Cardiac fibroblast (primary cell): ENCODE data around the gene PDGFB.

Source experiments
- DNase-seq, 2 donors: peaks; one replicate each; pipeline versions ENCODE4 v3.0.0 to v3.0.0-alpha.2; 2010; ENCODE audit warnings: low read depth in 2 of 2
- H3K4me3 ChIP-seq, 2 donors: replicated peaks in 1 of 2; 1 replicate in 1 of 2; 2 replicates in 1 of 2; pipeline ENCODE4 v1.5.1; 2011; ENCODE audit warnings: low read depth in 2 of 2, low read length in 2 of 2, mild to moderate bottlenecking in 2 of 2, moderate library complexity in 1 of 2
- TF ChIP-seq, protein P1 (sequence below): IDR thresholded peaks from one replicate; pipeline ENCODE4 v1.5.1; 2011; ENCODE audit warnings: low read depth, mild to moderate bottlenecking, low read length, inconsistent platforms

The PDGFB gene

DNA sequence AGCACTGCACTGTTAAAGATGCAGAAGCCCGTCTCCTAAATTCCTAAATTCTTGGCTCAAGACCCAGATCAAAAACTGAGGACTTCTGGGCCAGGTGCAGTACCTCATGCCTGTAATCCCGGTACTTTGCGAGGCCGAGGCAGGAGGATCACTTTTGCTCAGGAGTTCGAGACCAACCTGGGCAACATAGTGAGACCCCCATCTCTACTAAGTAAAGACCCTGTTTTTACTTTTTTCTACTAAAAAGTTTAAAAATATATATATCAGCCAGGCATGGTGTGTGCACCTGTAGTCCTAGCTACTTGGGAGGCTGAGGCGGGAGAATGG, 29.7 kb downstream of the PDGFB start:
- DNase-seq = no peak
- H3K4me3 ChIP-seq = no peak overlapping the region
- TF ChIP-seq, protein P1, sequence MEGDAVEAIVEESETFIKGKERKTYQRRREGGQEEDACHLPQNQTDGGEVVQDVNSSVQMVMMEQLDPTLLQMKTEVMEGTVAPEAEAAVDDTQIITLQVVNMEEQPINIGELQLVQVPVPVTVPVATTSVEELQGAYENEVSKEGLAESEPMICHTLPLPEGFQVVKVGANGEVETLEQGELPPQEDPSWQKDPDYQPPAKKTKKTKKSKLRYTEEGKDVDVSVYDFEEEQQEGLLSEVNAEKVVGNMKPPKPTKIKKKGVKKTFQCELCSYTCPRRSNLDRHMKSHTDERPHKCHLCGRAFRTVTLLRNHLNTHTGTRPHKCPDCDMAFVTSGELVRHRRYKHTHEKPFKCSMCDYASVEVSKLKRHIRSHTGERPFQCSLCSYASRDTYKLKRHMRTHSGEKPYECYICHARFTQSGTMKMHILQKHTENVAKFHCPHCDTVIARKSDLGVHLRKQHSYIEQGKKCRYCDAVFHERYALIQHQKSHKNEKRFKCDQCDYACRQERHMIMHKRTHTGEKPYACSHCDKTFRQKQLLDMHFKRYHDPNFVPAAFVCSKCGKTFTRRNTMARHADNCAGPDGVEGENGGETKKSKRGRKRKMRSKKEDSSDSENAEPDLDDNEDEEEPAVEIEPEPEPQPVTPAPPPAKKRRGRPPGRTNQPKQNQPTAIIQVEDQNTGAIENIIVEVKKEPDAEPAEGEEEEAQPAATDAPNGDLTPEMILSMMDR = no peak

DNA sequence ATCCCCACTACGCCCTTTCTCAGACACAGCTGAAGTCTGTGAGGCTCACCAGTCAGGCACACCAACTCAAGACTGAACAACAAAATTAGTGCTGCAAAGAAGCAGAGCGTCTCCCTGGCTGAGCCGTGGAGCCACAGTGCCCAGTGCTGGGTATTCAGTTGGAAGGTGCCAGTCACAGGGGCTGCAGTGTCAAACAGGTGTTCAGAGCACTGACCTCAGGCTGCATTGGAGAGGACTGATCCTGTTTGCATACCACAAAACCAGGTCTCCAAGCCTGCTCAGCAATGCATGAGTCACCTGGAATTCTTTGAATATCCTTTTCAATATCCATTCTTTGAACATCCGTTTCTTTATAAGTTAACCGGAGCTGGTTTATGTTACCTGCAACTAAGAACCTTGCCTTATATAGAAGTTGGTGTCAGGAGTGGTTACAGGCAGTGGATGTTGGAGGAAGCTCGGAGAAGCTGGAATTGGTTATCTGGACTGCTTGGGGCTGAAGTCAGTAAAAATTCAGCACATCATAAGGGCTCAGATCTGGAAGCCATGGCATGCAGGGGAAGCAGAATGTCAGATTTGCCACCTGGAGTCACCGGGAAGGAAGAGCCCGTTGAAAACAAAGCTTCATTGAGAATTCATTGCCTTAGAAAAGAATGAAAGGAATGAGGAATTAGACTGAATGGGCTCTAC, 30.3 kb downstream of the PDGFB start:
- DNase-seq = peak in 1 of 2 donors; percentile 56
- no peak overlapping the region for H3K4me3 ChIP-seq
- TF ChIP-seq, protein P1 = no peak

DNA sequence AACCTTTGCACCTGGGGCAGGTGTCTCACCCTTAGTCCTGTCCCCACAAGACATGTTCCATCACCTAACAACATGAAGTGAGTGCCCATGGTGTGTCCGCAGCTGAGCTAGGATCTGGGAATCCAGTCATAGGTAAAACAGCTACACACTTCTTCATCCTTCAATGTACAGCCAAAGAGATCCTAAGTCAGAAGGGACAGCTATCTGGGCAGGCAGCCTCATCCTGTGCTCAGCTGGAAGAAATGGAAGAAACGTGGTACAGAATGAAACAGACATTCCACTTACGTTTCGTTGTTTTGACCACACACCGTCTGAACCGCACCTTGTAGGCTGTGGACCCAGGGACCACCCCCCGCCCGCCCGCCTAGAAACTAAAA, 30.8 kb downstream of the PDGFB start:
- TF ChIP-seq, protein P1 = no peak
- H3K4me3 ChIP-seq = no peak overlapping the region
- no peak for DNase-seq

DNA sequence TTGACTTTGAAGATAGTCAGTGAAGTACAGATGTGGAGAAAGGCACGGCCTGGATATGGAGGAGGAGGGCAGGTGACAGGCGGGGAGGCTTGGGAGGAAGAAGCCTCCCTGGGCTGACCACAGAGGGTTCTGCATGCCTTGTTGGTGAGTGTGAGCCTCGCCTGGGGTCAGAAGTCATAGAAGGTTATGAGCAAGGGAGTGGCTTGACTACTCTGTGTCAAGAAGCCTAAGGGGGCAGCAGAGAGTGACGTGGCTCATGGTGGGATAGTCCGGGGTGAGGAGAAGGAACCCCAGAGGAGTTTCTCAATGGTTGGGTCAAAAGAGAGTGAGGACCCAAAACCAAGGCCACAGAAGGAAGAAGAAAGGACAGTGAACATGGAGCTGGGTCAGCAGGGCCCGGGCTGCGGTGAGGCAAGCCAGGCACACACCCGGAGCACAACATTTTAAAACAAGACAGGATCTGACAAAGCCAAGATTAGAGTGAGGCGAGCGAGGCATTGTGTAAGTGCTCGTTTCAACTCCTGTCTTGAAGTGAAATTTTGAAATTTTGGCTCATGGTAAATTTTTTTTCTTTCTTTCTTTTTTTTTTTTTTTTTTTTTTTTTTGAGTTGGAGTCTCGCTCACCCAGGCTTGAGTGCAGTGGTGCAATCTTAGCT, 31.9 kb downstream of the PDGFB start:
- TF ChIP-seq, protein P1 = peak; percentile 18
- DNase-seq = peak; percentile 64 to 84
- no peak overlapping the region for H3K4me3 ChIP-seq

DNA sequence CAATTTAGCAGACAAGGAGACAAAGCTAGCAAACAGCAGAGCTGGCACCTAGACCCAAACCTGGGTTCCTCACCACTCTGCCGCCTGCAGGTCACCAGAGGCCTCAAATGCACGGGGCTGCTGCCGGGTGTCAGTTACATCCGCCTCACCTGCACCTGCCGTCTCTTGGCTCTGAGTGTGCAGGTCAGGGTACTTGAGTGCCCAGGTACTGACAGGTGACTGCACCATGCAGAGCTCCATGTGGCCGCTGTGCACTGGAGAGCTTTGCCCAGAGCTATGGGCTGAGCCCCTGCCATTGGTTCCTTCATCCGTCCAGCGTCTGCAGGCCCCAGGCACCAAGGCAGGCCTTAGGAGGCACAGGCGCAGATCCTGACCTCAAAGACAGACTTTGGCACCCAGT, 35.0 kb downstream of the PDGFB start:
- DNase-seq = no peak
- TF ChIP-seq, protein P1 = no peak
- H3K4me3 ChIP-seq = no peak overlapping the region

DNA sequence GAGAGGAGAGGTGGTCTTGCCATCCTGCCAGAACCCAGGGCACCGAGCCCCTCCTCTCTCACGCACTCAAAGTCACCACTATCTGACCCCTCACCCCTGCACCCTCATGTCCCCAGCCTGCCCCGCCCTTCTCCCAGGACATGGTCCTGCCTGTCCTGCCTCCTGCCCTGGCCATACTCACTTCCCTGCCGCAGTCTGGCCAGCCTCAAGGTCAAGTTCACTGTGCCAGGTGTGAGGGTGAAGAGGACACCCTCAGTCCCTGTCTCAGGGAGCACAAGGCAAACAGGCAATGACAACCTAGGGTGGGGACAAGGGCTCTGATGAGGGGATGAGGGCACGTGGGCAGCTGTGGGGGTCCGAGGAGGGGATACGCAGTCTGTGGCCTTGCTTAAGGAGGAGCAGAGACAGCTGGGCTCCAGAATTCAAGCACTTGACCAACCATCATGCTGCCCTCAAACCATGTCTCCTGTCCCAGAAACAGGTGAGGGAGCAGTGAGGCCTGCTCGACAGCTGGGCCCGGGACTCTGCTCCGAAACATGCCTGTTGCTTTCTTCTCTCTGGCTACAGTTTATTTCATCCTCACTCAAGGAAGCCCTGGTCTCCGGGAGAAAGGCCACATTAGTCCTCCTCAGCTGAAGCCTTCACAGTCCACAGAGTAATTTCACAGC, 36.6 kb downstream of the PDGFB start:
- H3K4me3 ChIP-seq = no peak overlapping the region
- no peak for DNase-seq

More for the DNA sequence above, 36.6 kb downstream of the PDGFB start:
- TF ChIP-seq, protein P1 = no peak
